GM23248 (cell line): ENCODE measurements around the gene PSD4.

Experiments used
- EZH2 ChIP-seq: fragments of 200-600 bp; sonication (generic); IDR thresholded peaks from 2 replicates; pipeline ENCODE4 v1.6.1; 2018; ENCODE audit warnings: antibody characterized with exemption, mild to moderate bottlenecking; ENCODE audit not compliant: insufficient read depth, poor library complexity, severe bottlenecking
- EZH2phosphoT487 ChIP-seq: fragments of 200-600 bp; sonication (generic); IDR thresholded peaks from 2 replicates; pipeline ENCODE4 v1.6.1; 2018; ENCODE audit warnings: antibody characterized with exemption, moderate library complexity, mild to moderate bottlenecking, low read depth; ENCODE audit not compliant: insufficient read depth

DNA sequence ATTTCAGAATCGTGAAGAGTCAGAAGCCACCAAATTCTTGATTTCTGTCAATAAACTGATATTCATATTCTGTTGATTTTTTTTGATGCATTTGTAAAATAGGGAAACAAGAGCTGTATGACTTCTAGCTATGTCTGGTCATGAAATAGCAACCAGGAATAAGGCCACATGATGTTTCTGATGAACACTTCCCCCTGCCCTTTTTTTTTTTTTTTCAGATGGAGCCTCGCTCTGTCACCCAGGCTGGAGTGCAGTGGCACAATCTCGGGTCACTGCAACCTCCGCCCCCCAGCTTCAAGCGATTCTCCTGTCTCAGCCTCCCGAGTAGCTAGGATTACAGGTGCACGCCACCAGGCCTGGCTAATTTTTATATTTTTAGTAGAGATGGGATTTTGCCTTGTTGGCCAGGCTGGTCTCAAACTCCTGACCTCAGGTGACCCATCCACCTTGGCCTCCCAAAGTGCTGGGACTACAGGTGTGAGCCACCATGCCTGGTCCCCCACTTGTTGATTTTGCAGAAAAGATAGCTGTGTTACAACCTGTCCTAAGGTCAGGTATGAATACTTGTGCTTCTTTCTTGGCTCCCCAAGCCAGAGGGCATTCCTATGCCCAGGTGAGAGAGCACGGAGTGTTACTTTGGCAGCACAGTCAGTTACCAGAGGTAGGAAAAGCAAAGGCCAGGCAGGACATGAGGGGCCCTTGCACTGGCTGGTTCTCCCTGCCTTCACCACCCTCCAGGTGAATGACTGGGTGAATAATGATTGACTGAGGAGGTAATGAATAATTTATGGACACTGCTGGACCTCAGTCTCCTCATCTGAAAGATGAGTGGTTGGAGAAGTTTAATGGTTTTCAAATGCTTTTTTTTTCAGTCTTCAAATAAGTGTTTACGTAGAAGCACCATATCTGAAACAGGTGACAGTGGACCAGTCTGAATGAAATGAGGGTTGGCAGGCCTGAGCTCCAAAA, 65.4 kb downstream of the PSD4 start:
- TF ChIP-seq EZH2 (no peak), EZH2phosphoT487 (no peak)
